Hypothalamus (tissue), 51 donors: ENCODE results near the gene DENND2D.
"Not testable (repeated sequence)": the region's sequence is repeated elsewhere in the genome, so short reads cannot be mapped to it uniquely, and the experiment has no call there.

Source experiments
- DNase-seq, 51 donors: peaks; one replicate each; lab custom pipeline; 2025; lab: John Stamatoyannopoulos, UW

DENND2D gene

GRCh38 chr1:111222308-111223125 lies 22.1 kb upstream of the DENND2D start:
- peak in 43 of 51 donors; percentile 10 to 78 (median 46) for DNase-seq

DNA sequence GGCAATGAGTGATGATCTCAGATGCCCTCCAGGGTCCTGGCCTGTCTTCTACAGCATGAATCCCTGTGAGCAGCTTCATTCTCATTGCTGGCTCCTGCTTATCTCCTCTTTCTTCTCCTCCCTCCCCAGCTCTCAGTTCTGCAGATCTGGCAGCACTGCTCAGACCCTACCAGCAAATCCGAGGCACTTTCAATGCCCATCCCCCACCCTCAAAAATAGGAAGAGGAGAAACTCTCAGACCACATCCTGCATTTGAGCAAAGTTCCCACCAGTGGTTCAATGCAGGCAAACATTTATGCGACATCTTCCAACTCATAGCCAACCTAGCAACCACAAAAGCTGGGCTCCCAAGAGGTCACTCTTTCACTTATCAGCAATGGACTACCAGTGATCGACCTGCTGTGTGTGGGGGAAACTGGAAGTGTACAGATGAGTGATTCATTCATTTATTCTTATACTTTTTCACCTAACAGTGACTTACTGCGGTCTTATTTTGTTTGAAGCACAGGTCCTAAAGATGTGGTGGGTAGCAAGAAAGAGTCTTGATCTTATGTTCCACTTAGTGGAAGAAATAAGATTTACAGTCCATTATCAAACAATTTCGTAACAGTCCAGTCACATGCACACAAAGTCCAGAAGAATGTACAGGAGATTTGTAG lies 21.3 kb upstream of the DENND2D start:
- peak in 2 of 51 donors; percentile 8 to 13 for DNase-seq

DNA sequence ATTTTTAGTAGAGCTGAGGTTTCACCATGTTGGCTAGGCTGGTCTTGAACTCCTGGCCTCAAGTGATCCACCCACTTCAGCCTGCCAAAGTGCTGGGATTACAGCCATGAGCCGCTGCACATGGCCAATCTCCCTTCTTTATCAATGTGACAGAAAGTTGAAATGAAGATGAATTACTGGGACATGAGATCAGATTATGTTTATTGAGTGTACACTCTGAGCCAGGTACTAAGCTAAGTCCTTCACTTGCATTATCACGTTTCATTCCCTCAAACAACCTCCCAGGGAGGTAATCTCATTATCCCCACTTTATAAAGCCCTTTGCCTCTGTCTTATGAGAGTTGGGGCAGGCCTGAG lies 20.8 kb upstream of the DENND2D start:
- DNase-seq, result no peak

- DNase-seq, result no peak
Observed at GRCh38 chr1:111220302-111220890, 19.9 kb upstream of the DENND2D start.

- DNase-seq, result peak in 3 of 51 donors; percentile 3 to 15 (median 4)
Observed at GRCh38 chr1:111219557-111220286, 19.3 kb upstream of the DENND2D start.

DNA sequence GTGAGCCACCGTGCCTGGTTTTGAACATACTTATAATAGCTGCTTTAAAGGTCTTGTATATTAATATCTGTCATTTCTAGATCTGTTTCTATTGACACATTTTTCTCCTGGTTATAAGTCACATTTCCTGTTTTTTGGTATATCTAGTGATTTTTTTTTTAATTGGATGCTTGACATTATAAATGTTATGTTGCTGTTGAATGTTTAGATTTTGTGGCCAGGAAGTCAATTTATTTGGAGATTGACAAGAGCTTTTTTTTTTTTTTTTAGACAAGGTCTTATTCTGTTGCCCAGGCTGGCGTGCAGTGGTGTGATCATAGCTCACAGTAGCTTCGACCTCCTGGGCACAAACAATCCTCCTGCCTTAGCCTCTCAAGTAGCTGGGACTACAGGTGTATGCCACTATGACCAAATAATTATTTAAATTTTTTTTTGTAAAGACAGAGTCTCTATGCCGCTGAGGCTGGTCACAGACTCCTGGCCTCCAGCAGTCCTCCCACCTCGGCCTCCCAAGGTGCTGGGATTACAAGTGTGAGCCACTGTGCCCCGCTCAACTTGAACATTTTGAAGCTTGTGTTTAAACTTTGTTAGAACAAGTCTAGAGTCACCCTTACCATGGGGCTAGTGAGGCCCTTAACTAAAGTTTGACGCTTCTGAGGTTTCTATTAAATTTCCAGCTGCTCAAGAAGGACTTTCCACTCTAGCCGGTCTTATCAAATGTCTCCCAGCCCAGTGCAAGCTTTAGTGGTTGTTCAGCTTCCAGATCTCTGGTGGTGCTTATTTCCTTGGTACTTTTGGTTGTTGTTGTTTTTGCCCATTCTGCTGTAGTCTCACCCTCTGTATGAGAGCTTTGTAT lies 18.5 kb upstream of the DENND2D start:
- DNase-seq, result no peak

- no peak for DNase-seq
Observed at GRCh38 chr1:111217183-111217910, 16.9 kb upstream of the DENND2D start.

DNA sequence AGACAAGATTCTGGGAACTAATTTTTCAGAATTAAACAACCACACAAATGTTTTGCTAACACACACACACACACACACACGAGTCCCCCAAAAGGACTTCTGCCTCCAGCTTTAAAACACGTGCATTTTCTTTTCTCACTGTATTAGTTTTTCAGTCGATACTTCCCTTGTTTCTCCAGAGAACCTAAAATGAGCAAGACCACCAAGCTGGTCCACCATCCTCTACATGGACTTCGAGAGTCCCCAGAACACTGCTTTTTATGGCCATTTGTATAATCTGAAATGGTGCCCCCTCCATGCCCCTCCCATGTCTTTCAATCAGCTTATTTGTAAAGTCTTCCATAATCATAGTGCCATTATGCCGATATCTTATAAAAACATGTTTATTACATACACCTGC lies 16.3 kb upstream of the DENND2D start:
- DNase-seq, result no peak

DNA sequence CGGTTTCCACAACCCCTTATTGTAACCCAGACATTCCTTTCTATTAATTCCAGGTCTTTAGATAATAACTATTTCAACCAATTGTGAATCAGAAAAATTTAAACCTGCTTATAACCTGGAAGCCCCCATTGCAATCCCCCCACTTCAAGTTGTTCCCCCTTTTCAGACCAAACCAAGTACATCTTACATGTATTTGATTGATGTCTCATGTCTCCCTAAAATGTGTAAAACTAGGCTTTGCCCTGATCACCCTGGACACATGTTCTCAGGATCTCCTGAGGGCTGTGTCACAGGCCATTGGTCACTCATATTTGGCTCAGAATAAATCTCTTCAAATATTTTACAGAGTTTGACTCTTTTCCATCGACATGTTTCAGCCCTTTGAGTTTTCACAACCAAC lies 14.8 kb upstream of the DENND2D start:
- not testable (repeated sequence) for DNase-seq

DNA sequence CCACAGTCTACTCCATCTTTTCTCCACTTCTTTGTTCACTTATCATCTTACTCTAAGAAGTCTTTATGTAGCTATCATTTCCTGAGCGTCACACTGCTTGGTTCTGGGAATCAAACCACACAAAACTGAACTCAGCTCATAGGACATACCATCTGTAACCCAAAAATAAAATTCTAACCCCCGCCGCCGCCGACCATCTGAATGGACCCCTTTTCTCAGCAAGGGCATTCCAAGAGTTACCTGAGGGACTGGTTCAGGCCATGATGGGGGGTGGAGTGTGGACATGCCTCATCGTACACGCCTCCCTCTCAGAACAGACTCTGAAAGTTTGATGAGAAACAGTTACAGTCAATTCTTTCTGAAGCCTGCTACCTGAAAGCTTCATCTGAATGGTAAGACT lies 14.4 kb upstream of the DENND2D start:
- no peak for DNase-seq

DNA sequence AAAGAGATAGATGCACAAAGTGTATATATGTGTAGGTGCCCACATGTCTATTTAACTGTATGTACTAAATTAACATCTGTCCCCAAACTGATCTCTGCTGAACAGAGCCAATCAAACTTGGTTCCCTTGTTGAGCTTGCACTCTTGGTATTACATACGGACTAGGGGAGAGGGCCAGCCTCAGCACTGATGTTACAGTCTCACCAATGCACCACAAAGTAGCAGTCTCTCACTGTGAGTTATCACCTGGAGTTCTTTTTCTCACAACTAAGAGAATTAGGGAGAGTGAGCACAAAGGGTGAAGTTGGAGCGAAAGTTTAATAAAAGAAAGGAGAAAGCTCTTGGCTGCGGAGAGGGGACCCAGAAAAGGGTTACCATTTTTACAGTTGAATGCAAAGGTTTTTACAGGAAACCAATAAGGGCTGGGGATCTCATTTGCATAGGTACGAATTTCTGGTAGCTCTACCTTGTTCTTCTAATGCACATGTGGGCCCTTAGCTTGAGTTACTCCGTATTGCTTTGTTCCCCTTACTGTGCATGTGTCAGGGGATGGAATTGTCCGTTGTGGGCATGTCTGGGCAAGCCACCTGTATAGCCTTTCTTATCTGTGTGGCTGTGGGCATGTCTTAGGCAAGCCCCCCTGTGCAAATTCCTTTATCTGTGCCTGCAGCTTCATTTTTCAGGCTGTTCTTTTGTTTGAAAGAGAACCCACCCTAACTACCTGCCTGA lies 13.8 kb upstream of the DENND2D start:
- DNase-seq, result no peak

GRCh38 chr1:111213412-111213811 lies 13.0 kb upstream of the DENND2D start:
- DNase-seq, result no peak

DNA sequence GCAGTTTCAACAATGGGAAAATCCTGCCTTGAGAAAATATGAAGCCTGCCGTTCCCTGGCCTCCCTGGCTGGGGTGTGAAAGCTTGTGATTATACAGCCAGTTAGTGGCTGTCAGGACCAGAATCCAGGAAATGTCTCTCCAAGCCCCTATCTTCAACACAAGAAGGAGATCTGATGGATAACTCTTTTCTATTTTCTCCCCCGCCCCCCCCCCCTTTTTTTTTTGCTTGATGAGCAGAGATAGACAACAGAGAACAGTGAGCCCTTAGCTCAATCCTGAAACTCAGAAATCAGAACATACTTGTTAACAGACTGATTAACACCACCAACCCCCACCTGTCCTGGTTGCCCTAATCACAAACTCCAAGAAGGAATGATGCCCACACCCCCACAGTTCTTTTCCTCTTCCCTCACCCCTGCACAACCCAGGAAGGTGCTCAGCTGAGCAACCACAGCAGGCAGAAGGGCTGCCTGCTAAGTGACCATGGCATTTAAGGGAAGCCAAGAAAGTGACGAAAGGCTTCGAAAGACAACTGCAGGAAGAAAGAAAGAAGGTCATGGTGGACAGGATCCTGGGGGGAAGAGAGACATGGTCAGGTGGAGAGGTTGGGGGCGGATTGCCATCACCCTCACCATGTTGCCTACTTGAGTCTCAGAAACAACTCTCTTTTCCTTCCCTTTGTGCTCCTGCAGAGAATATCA lies 12.3 kb upstream of the DENND2D start:
- DNase-seq, result no peak

- DNase-seq, result no peak
Observed at GRCh38 chr1:111211921-111212320, 11.5 kb upstream of the DENND2D start.

DNA sequence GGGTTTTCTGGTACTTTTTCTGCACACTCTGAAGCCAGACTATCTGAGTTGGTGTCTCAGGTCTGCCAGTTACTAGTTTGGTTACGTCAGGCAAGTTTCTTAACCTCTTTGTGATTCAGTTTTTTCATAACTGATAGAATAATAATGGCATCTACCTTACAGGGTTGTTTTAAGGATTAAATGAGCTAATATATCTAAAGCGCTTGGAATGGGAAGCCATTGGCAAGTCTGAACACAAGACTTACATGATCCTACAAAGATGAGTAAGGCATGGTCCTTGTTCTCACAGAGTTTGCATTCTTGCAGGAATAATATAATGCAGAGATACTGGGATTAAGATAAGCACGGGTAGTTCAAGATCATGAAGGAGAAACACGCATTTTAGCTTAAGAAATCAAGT lies 9.2 kb upstream of the DENND2D start:
- no peak for DNase-seq

GRCh38 chr1:111208921-111209320 lies 8.5 kb upstream of the DENND2D start:
- no peak for DNase-seq

GRCh38 chr1:111205714-111206050 lies 5.2 kb upstream of the DENND2D start:
- no peak for DNase-seq

- no peak for DNase-seq
Observed at GRCh38 chr1:111204983-111205713, 4.7 kb upstream of the DENND2D start.
